AG09309 (cell line): Measurements from ENCODE around the gene SELENOH.

ENCODE experiments used
- DNase-seq: peaks from one replicate; pipeline ENCODE4 v3.0.0-alpha.2; 2010; ENCODE audit warnings: low read depth
- H3K4me3 ChIP-seq: 2 replicates; pipeline ENCODE4 v1.5.1; 2011; ENCODE audit warnings: mild to moderate bottlenecking, low read depth, low read length, moderate library complexity; ENCODE audit not compliant: control insufficient read depth
- TF ChIP-seq, protein P1 (sequence below): IDR thresholded peaks from 2 replicates; pipeline ENCODE4 v1.5.1; 2011; ENCODE audit warnings: mild to moderate bottlenecking, low read depth, low read length, inconsistent platforms; ENCODE audit not compliant: insufficient read depth, control insufficient read depth; ENCODE audit errors: missing control alignments

The SELENOH gene

DNA sequence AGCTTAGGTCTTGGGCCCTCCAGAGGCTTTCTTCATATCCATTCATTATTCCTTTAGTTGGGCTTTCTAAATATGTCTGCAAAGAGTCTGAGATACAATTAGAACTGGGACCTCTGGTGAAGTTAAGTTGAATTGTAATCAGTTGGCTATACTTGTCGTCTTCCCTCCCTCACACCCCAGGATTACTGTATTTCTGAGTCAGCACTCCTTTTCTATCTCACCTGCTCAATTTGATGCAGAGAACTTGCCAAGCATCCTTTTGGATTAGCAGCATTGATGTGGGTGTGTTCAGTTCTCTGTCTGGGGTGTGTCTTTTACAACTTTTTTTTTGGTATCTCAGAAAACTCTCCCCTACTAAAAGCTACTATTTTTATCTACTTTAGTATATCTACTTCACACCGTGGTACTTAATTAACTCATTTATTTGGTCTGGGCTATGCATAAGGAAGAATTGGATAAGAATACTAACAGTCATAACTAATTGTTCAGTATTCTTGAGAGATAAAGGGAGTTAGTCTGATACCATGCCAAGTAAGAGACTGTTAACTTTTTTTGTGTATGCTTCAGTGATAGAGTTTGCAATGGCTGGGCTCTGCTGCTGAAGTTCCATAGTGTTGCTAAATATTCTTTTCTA is 35.4 kb downstream of the SELENOH start:
- no peak for DNase-seq
- TF ChIP-seq, protein P1, sequence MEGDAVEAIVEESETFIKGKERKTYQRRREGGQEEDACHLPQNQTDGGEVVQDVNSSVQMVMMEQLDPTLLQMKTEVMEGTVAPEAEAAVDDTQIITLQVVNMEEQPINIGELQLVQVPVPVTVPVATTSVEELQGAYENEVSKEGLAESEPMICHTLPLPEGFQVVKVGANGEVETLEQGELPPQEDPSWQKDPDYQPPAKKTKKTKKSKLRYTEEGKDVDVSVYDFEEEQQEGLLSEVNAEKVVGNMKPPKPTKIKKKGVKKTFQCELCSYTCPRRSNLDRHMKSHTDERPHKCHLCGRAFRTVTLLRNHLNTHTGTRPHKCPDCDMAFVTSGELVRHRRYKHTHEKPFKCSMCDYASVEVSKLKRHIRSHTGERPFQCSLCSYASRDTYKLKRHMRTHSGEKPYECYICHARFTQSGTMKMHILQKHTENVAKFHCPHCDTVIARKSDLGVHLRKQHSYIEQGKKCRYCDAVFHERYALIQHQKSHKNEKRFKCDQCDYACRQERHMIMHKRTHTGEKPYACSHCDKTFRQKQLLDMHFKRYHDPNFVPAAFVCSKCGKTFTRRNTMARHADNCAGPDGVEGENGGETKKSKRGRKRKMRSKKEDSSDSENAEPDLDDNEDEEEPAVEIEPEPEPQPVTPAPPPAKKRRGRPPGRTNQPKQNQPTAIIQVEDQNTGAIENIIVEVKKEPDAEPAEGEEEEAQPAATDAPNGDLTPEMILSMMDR: no peak
- H3K4me3 ChIP-seq: no peak overlapping the region

DNA sequence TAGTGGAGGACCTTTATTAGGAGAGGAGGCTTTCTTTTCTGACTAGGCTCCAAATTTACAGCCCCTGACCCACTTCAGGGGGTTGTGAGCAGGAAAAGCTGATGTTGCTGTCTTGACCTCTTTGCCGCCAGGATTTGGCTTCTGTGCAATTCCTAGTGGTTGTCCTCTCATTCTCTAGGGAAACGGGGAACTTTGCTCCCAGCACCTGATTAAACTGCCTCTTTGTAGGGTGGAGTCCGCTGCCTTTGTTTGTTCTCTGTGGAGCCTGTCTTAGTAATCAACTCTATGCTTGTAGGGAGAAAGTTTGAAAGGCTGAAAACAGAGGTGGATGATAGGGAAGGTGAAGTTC is 36.7 kb downstream of the SELENOH start:
- TF ChIP-seq, protein P1: no peak
- no peak overlapping the region for H3K4me3 ChIP-seq
- no peak for DNase-seq

DNA sequence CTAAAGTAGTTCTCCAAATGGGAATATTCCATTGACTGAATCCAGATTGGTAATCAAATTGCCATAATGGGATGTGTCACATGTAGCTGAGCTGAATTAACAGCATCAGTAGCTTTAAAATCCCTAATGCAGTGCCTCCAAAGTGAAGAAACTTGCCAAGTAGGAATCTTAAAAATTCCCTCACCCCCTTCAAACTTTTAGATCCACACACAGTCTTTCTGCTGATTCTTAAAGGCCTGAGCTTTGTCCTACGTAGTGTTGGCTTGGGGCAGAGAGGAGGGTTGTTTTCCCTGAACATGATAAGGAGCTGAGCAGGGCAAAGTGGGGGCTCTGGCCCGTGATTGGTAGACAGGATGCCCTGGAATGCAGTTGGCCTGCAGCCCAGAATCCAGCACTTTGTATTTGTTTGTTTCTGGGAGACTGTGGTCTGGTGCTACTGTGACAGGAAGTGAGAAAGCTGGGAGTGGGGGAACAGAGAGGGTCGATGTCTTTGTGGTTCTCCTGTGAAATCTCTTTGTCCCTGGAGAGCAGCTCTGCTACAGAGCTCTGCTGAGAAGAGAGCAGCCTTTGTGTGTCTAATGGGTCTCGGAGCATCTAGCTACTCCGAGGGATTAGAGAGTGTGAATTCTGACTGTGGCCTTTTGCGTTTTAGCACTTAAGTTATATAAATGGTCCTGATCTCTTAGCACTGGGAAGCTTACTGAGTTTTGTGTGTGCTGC is 37.2 kb downstream of the SELENOH start:
- DNase-seq: peak; percentile 89
- no peak overlapping the region for H3K4me3 ChIP-seq
- TF ChIP-seq, protein P1: no peak

DNA sequence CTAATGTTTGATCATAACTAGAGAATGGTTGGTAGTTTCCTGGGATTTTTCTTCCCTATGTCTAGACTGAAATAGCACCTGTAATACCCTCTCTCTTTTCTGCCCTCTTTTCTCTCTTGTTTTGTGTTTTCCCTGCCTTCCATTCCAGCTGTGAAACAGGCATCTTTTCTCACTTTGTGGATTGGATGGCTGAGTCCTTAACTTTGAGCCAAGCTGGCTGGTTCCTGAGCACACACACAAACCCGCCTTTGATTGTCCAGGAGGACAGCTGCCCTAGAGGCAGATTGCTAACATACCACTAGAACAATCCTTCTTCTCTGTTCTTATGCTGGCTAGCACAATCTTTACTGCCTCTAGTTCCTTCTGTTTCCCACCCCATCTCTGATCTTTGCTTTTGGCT is 38.0 kb downstream of the SELENOH start:
- DNase-seq: no peak
- TF ChIP-seq, protein P1: peak; percentile 29
- no peak overlapping the region for H3K4me3 ChIP-seq

DNA sequence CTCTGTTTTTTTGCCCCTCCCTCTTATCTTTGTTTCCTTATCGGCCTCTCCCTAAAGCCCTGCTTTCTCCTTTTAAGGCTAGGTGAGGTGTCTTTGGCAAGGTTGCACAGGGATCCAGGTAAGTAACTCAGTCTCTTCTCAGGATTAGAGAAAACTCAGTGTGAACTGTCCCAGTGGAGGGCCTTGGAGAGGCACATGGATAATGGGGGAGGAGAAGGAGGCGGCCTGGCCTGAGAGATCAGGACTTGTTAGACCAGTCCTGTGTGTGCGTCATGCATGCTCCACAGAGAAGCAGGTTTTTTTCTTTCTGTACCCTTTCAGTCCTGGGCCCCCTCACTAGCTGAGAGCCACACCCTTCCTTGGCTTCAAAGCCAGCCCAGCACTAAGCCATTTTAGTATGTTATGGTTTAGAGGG is 40.2 kb downstream of the SELENOH start:
- no peak for DNase-seq
- TF ChIP-seq, protein P1: no peak
- no peak overlapping the region for H3K4me3 ChIP-seq

DNA sequence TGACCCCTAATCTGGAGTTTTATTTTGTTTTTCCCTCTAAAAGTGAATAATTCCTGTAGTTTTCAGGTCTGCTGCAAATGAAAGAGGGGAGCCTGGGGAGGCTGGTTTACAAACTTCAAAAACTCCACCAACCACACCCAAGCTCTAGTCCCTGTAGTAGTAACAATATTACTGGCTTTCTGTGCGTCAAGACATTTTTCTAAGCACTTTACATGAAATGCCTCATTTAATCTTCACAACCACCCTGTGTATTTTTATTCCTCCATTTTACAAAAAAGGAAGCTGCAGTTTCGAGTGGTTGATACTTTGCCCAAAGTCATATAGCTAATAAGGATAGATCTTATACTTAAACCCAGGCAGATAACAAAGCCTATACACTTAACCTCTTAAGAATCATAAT is 43.8 kb downstream of the SELENOH start:
- no peak for DNase-seq
- H3K4me3 ChIP-seq: no peak overlapping the region
- TF ChIP-seq, protein P1: no peak
